WERI-Rb-1 (cell line): Measurements from ENCODE around the gene SMAD4.

Experiments
- DNase-seq: peaks from one replicate; pipeline ENCODE4 v3.0.0-alpha.2; 2020
- H3K27ac ChIP-seq: fragments of 250-450 bp; sonication (Bioruptor Pico); 2 replicates; pipeline ENCODE4 v1.5.1; 2020; ENCODE audit warnings: mild to moderate bottlenecking, moderate library complexity
- H3K27me3 ChIP-seq: fragments of 250-450 bp; sonication (Bioruptor Pico); 2 replicates; pipeline ENCODE4 v1.5.1; 2021; ENCODE audit warnings: mild to moderate bottlenecking, low read depth, moderate library complexity; ENCODE audit not compliant: insufficient read depth, severe bottlenecking
- H3K36me3 ChIP-seq: fragments of 250-450 bp; sonication (Bioruptor Pico); 2 replicates; pipeline ENCODE4 v1.5.1; 2020; ENCODE audit warnings: mild to moderate bottlenecking, moderate library complexity
- H3K4me3 ChIP-seq: 2 replicates; pipeline ENCODE4 v1.5.1; 2011; ENCODE audit warnings: low read depth, mild to moderate bottlenecking, control low read depth, low read length
- H3K9me3 ChIP-seq: fragments of 250-450 bp; sonication (Bioruptor Pico); 2 replicates; pipeline ENCODE4 v1.5.1; 2021; ENCODE audit warnings: mild to moderate bottlenecking, moderate library complexity; ENCODE audit not compliant: severe bottlenecking
- TF ChIP-seq, protein P1 (sequence below): IDR thresholded peaks from 2 replicates; pipeline ENCODE4 v1.5.1; 2011; ENCODE audit warnings: low read depth, mild to moderate bottlenecking, control low read depth, inconsistent platforms, low read length

The SMAD4 gene

DNA sequence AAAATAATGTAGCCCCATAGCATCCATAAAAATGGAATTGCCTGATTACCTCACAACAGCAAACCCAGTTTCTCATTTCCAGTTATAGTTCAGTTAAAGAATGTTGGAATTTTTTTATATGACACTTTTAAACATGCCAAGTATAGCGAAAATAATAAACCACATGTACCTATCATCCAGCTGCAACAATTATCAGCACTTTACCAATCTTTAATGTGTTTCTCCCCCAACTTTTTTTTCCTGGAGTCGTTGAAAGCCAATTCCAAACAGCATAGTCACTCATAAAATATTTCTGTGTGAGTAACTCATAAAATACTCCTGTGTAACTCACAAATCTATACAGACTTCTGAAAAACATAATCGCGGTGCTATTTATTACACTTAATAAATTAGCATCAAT lies 38.1 kb downstream of the SMAD4 start:
- Histone ChIP-seq H3K9me3 (no peaks in the 10 kb centered on the region), H3K27ac (no peak overlapping the region), H3K27me3 (no peaks in the 10 kb centered on the region), H3K4me3 (no peak overlapping the region), H3K36me3 (peaks cover 91% of the 10 kb centered on the region)
- DNase-seq: no peak
- TF ChIP-seq, protein P1, sequence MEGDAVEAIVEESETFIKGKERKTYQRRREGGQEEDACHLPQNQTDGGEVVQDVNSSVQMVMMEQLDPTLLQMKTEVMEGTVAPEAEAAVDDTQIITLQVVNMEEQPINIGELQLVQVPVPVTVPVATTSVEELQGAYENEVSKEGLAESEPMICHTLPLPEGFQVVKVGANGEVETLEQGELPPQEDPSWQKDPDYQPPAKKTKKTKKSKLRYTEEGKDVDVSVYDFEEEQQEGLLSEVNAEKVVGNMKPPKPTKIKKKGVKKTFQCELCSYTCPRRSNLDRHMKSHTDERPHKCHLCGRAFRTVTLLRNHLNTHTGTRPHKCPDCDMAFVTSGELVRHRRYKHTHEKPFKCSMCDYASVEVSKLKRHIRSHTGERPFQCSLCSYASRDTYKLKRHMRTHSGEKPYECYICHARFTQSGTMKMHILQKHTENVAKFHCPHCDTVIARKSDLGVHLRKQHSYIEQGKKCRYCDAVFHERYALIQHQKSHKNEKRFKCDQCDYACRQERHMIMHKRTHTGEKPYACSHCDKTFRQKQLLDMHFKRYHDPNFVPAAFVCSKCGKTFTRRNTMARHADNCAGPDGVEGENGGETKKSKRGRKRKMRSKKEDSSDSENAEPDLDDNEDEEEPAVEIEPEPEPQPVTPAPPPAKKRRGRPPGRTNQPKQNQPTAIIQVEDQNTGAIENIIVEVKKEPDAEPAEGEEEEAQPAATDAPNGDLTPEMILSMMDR: no peak

DNA sequence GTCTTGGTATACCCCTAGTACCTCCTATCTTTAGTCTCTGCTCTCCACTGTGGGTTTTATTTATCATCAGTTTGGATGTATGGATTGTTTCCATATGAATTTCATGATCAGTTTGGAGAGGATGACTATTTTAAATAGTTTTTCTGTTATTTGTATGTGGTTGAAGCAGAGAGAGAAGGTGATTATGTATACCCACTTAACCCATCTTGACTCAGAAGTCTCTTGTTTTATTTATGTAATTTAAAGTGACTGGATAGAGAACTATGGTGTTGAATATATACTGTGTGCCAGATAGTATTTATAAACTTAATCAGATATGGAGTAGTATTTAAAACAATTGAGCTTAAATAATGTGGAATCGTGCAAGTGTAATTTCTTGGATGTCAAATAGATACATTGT lies 39.9 kb downstream of the SMAD4 start:
- H3K36me3 ChIP-seq: peaks cover 82% of the 10 kb centered on the region
- H3K9me3 ChIP-seq: no peaks in the 10 kb centered on the region
- no peaks in the 10 kb centered on the region for H3K27me3 ChIP-seq
- H3K27ac ChIP-seq: no peak overlapping the region
- H3K4me3 ChIP-seq: no peak overlapping the region
- DNase-seq: no peak
- TF ChIP-seq, protein P1: no peak

GRCh38 chr18:51070545-51070944 lies 40.5 kb downstream of the SMAD4 start:
- Histone ChIP-seq H3K9me3 (no peaks in the 10 kb centered on the region), H3K4me3 (no peak overlapping the region), H3K27me3 (no peaks in the 10 kb centered on the region), H3K36me3 (peaks cover 76% of the 10 kb centered on the region), H3K27ac (no peak overlapping the region)
- TF ChIP-seq, protein P1: no peak
- DNase-seq: no peak

- Histone ChIP-seq H3K9me3 (no peaks in the 10 kb centered on the region), H3K27ac (no peak overlapping the region), H3K27me3 (no peaks in the 10 kb centered on the region), H3K4me3 (no peak overlapping the region), H3K36me3 (peaks cover 74% of the 10 kb centered on the region)
- TF ChIP-seq, protein P1: no peak
- no peak for DNase-seq
Measured at GRCh38 chr18:51072586-51073313, 42.7 kb downstream of the SMAD4 start.

- H3K4me3 ChIP-seq: no peak overlapping the region
- peaks cover 74% of the 10 kb centered on the region for H3K36me3 ChIP-seq
- H3K9me3 ChIP-seq: no peaks in the 10 kb centered on the region
- no peaks in the 10 kb centered on the region for H3K27me3 ChIP-seq
- H3K27ac ChIP-seq: no peak overlapping the region
- no peak for DNase-seq
- TF ChIP-seq, protein P1: no peak
Measured at GRCh38 chr18:51074605-51075004, 44.6 kb downstream of the SMAD4 start.

DNA sequence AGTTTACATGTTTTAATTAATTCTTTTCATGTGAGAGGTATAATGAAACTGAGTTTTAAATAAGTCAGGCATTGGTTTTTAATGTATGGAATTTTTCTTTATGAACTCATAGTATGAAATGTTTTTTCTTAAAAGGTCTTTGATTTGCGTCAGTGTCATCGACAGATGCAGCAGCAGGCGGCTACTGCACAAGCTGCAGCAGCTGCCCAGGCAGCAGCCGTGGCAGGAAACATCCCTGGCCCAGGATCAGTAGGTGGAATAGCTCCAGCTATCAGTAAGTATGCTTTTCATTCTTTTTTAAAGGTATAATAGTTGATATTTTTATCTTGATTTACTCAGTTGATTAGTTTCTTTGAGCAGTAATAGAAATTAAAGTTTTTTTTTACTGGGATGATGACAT lies 46.5 kb downstream of the SMAD4 start:
- no peak for DNase-seq
- H3K4me3 ChIP-seq: no peak overlapping the region

More for the DNA sequence above, 46.5 kb downstream of the SMAD4 start:
- Histone ChIP-seq H3K27ac (no peak overlapping the region), H3K36me3 (peaks cover 74% of the 10 kb centered on the region), H3K9me3 (no peaks in the 10 kb centered on the region), H3K27me3 (no peaks in the 10 kb centered on the region)
- TF ChIP-seq, protein P1: no peak
